HepG2 (cell line): ENCODE results near the gene HSPB6. TPM values are rescaled to one million over a fixed set of nuclear protein-coding genes. Genes with fewer than 3 reads are reported as not detected.

Source experiments
- ATAC-seq: fragments of 200-7000 bp; cut with Tn5 transposase; 3 replicates; pipeline ENCODE4 v1.9.1; 2020; ENCODE audit warnings: mild to moderate bottlenecking, moderate library complexity
- BruUV-seq: library from RNA; stranded (reverse); fragments of 400-500 nt; replicated peaks from 2 replicates; lab custom pipeline; 2021; lab: Mats Ljungman, UMichigan
- CTCF ChIA-PET: fragments of 300-600 bp; formaldehyde crosslinking; extraction: SDS; loops from one replicate; lab custom pipeline; 2021; ENCODE audit warnings: low total read pairs, inconsistent platforms, low intra/inter-chr PET ratio; lab: Yijun Ruan, JAX
- POLR2A ChIA-PET: fragments of 350-600 bp; sonication (Branson Sonifier 250); formaldehyde crosslinking; loops from one replicate; lab custom pipeline; 2020; ENCODE audit warnings: antibody characterized with exemption, inconsistent platforms; lab: Yijun Ruan, JAX
- DNase-seq: peaks from one replicate; pipeline ENCODE4 v3.0.0-alpha.2; 2015; ENCODE audit warnings: low spot score
- FAIRE-seq: peaks from 3 replicates; lab custom pipeline; 2011; peaks lifted over from hg19 to GRCh38; lab: Jason Lieb, UNC
- H2AFZ ChIP-seq: one replicate; pipeline ENCODE4 v1.6.1; 2011; ENCODE audit warnings: low read length, inconsistent platforms
- H3K27ac ChIP-seq: fragments of 300-600 bp; 3 replicates; pipeline ENCODE4 v1.8.0; 2011; ENCODE audit warnings: mixed run types, mild to moderate bottlenecking, mixed read lengths, low read length, inconsistent platforms; ENCODE audit not compliant: insufficient read depth; ENCODE audit errors: extremely low read length
- H3K27me3 ChIP-seq, 2 experiments: fragments of 200-600 bp in 1 of 2; 2 replicates in 1 of 2; 3 replicates in 1 of 2; pipeline versions ENCODE4 v1.6.0 to v1.8.0; 2011; ENCODE audit warnings: low read length in 2 of 2, mild to moderate bottlenecking in 2 of 2, moderate library complexity in 2 of 2, inconsistent platforms in 1 of 2; ENCODE audit not compliant: insufficient read depth in 2 of 2, control insufficient read depth in 1 of 2
- H3K36me3 ChIP-seq, 2 experiments: fragments of 200-600 bp in 1 of 2; replicated peaks in 1 of 2; 2 replicates in 1 of 2; 3 replicates in 1 of 2; pipeline versions ENCODE4 v1.5.1 to v1.8.0; 2011; ENCODE audit warnings: low read length in 2 of 2, inconsistent platforms in 1 of 2; ENCODE audit not compliant: insufficient read depth in 2 of 2, control insufficient read depth in 1 of 2
- H3K4me1 ChIP-seq: 2 replicates; pipeline ENCODE4 v1.5.1; 2012; ENCODE audit warnings: low read length, inconsistent platforms; ENCODE audit not compliant: insufficient read depth
- H3K4me2 ChIP-seq: 2 replicates; pipeline ENCODE4 v1.6.0; 2011; ENCODE audit warnings: low read depth, low read length, inconsistent platforms
- H3K4me3 ChIP-seq, 3 experiments: fragments of 200-600 bp in 1 of 3; sonication (generic), shearing (Covaris generic) in 1 of 3; replicated peaks in 1 of 3; 2 replicates each; pipeline ENCODE4 v1.5.1; 2011 to 2016; ENCODE audit warnings: low read length in 3 of 3, inconsistent platforms in 2 of 3, low read depth in 2 of 3, mild to moderate bottlenecking in 2 of 3, control low read depth in 1 of 3, mixed read lengths in 1 of 3; ENCODE audit not compliant: insufficient read depth in 1 of 3
- H3K79me2 ChIP-seq: one replicate; pipeline ENCODE4 v1.6.1; 2011; ENCODE audit warnings: low read length, inconsistent platforms; ENCODE audit not compliant: insufficient read depth
- H3K9ac ChIP-seq: 2 replicates; pipeline ENCODE4 v1.6.0; 2011; ENCODE audit warnings: mild to moderate bottlenecking, low read depth, low read length, inconsistent platforms; ENCODE audit not compliant: insufficient read depth
- H3K9me3 ChIP-seq: 2 replicates; pipeline ENCODE4 v1.5.1; 2012; ENCODE audit warnings: mild to moderate bottlenecking, low read length
- H4K20me1 ChIP-seq: 2 replicates; pipeline ENCODE4 v1.6.0; 2011; ENCODE audit warnings: inconsistent platforms, mild to moderate bottlenecking, low read length, moderate library complexity; ENCODE audit not compliant: insufficient read depth
- CENPT ChIP-seq: sonication (generic); formaldehyde crosslinking; IDR thresholded peaks from 2 replicates; pipeline ENCODE4 v1.8.0; 2022; ENCODE audit warnings: low read depth, mild to moderate bottlenecking, moderate library complexity, missing genetic modification reagents
- KDM3A ChIP-seq: IDR thresholded peaks from 2 replicates; pipeline ENCODE4 v1.6.1; 2018; ENCODE audit warnings: low read depth, missing compliant biosample characterization
- MTA1 ChIP-seq: sonication (generic); formaldehyde crosslinking; IDR thresholded peaks from 2 replicates; pipeline ENCODE4 v1.4.0; 2020; ENCODE audit warnings: missing genetic modification reagents, mild to moderate bottlenecking, borderline replicate concordance
- MTF1 ChIP-seq: sonication (generic); formaldehyde crosslinking; IDR thresholded peaks from 2 replicates; pipeline ENCODE4 v1.5.0; 2020; ENCODE audit warnings: missing genetic modification reagents
- PTBP1 ChIP-seq: fragments of 200-400 bp; formaldehyde crosslinking; IDR thresholded peaks from 2 replicates; pipeline ENCODE4 v1.6.1; 2018; ENCODE audit warnings: low read length, low read depth; ENCODE audit not compliant: poor library complexity, severe bottlenecking
- RFX1 ChIP-seq: fragments of 450-650 bp; IDR thresholded peaks from 2 replicates; pipeline ENCODE4 v1.6.1; 2017
- ZNF3 ChIP-seq: IDR thresholded peaks from 2 replicates; pipeline ENCODE4 v1.7.0; 2017; ENCODE audit warnings: inconsistent platforms
- ZNF644 ChIP-seq: IDR thresholded peaks from 2 replicates; pipeline ENCODE4 v1.6.1; 2016; ENCODE audit warnings: low read depth
- ZNF788 ChIP-seq: sonication (generic); formaldehyde crosslinking; IDR thresholded peaks from 2 replicates; pipeline ENCODE4 v1.5.0; 2020; ENCODE audit warnings: mild to moderate bottlenecking, missing genetic modification reagents, borderline replicate concordance
- WGBS: methylation state at CpG from one replicate; pipeline ENCODE4 v1.1.6; 2017; ENCODE audit warnings: low lambda C conversion rate; 5-methylcytosine and 5-hydroxymethylcytosine counted together
- in situ Hi-C: cut with HindIII; loops from 2 replicates; pipeline ENCODE4 v1.10.0; 2017; ENCODE audit warnings: low pct_unique_long_range_greater_than_20kb; ENCODE audit not compliant: extremely low pct_ligation_motif_present
- intact Hi-C: fragments of 100-400 bp; cut with micrococcal nuclease; formaldehyde crosslinking; loops from one replicate; pipeline ENCODE4 v1.10.0; 2022; ENCODE audit not compliant: unreplicated experiment
- polyA plus RNA-seq, 8 experiments: library from polyadenylated mRNA; depleted of rRNA in 3 of 8; stranded (reverse) in 7 of 8; unstranded in 1 of 8; fragments of >200 nt; fragmentation: Illumina TruSeq in 4 of 8; extraction: Trizol in 4 of 8; gene quantifications; 2 replicates each; pipeline versions ENCODE4 v1.2.1 to v1.2.3, GENCODE V29; 2011 to 2016; ENCODE audit warnings: low read depth in 4 of 8, missing spikeins in 1 of 8, mixed read lengths in 1 of 8; ENCODE audit not compliant: insufficient read depth in 1 of 8
- total RNA-seq, 5 experiments: library from RNA; depleted of rRNA; stranded (reverse); fragments of >200 nt; fragmentation: Illumina TruSeq; extraction: Trizol; gene quantifications; 2 replicates each; pipeline ENCODE4 v1.2.3, GENCODE V29; 2016; ENCODE audit warnings: low read depth in 1 of 5
- TF ChIP-seq, protein P1 (sequence below): sonication (generic); formaldehyde crosslinking; IDR thresholded peaks from 2 replicates; pipeline ENCODE4 v1.5.1; 2020; ENCODE audit warnings: missing genetic modification reagents, mild to moderate bottlenecking, borderline replicate concordance
- TF ChIP-seq, protein P2 (sequence below): sonication (generic); formaldehyde crosslinking; IDR thresholded peaks from 2 replicates; pipeline ENCODE4 v1.5.0; 2020; ENCODE audit warnings: mild to moderate bottlenecking, missing genetic modification reagents

The HSPB6 gene
- total and polyA plus RNA-seq, 2 of the 13 experiments (the other 11 are each of a cell fraction or from before 2014, with no cell fraction given), result 0.18 TPM; not detected in 1

DNA sequence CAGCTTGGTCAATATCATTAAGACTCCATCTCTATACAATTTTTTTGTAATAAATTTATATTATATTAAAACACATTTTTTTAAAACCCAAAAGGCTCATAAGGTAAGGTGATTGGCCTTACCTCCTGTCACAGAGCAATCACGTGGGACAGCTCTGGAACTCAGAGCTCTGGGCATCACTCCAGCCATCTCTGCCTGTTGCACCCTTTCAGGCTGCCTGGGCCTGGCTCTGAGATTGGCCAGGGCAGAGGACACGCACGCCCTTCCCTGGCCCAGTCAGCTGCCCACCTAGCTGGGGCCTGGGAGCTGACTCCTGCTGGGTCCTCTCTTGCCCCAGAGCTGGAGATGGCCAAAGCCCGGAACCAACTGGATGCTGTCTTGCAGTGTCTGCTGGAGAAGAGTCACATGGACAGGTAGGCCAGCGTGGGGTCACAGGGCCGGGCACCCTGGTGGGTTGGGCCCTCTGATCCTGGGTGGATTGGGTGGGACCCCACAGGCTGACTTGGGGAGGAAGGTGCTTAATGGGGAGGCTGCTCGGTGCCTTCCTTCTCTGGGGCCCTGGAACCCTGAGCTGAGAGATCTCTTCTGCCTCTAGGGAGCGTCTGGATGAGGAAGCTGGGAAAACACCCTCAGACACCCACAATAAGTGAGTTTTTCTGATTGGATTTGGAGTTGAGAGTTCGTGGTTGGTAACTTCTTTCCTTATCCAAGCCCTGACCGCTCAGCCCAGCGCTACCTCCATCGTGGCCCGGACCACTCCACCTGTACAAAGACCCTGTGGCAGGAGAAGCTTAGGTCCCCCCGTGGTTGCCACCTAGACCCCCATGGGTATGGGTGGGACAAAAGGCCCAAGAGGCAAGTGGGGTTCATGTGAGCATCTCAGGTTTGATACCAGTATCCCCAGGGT is 4.7 kb downstream of the HSPB6 start:
- TF ChIP-seq RFX1 (no peak), PTBP1 (no peak), CENPT (CRISPR knock-in tag) (no peak), ZNF788 (CRISPR knock-in tag) (no peak), MTF1 (no peak), ZNF644 (CRISPR knock-in tag) (no peak), KDM3A (CRISPR knock-in tag) (no peak), MTA1 (CRISPR knock-in tag) (no peak), ZNF3 (no peak)
- TF ChIP-seq, protein P1, sequence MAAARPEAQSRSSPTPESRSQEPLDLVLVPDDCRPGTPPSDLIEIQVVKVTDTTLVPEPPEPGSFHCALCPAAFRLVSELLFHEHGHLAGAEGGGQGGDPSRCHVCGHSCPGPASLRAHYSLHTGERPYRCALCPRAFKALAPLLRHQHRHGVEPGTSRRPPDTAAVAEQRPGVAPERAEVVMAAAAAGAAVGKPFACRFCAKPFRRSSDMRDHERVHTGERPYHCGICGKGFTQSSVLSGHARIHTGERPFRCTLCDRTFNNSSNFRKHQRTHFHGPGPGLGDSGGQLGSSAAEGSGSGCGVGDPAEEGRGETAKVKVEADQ, result no peak
- TF ChIP-seq, protein P2, sequence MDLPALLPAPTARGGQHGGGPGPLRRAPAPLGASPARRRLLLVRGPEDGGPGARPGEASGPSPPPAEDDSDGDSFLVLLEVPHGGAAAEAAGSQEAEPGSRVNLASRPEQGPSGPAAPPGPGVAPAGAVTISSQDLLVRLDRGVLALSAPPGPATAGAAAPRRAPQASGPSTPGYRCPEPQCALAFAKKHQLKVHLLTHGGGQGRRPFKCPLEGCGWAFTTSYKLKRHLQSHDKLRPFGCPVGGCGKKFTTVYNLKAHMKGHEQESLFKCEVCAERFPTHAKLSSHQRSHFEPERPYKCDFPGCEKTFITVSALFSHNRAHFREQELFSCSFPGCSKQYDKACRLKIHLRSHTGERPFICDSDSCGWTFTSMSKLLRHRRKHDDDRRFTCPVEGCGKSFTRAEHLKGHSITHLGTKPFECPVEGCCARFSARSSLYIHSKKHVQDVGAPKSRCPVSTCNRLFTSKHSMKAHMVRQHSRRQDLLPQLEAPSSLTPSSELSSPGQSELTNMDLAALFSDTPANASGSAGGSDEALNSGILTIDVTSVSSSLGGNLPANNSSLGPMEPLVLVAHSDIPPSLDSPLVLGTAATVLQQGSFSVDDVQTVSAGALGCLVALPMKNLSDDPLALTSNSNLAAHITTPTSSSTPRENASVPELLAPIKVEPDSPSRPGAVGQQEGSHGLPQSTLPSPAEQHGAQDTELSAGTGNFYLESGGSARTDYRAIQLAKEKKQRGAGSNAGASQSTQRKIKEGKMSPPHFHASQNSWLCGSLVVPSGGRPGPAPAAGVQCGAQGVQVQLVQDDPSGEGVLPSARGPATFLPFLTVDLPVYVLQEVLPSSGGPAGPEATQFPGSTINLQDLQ (CRISPR knock-in tag), result no peak
- TF ChIP-seq, all 625 proteins: peak for 0
- Histone ChIP-seq H3K4me2 (no peak overlapping the region), H3K27ac (no peak overlapping the region), H3K9ac (no peak overlapping the region), H2AFZ (no peak overlapping the region), H3K27me3 (no peaks in the 10 kb centered on the region; a peak in 1 of 5 replicates), H4K20me1 (no peaks in the 10 kb centered on the region), H3K79me2 (peaks cover 11% of the 10 kb centered on the region), H3K9me3 (no peaks in the 10 kb centered on the region), H3K4me3 (no peak overlapping the region), H3K4me1 (peaks cover 26% of the 10 kb centered on the region), H3K36me3 (peaks cover 3 to 20% of the 10 kb centered on the region in 2 experiments; a peak in 3 of 5 replicates)
- ChIA-PET CTCF (no interaction called here), POLR2A (interaction anchor here (1.1 kb wide), 1 partner anchor 49 kb away, joined by 3 read pairs; no protein-coding TSS in a partner anchor)
- ATAC-seq (no peak), FAIRE-seq (no peak), DNase-seq (no peak)
- no TSS peak for BruUV-seq
- intact Hi-C loops (no loop called here), in situ Hi-C loops (no loop called here)
- WGBS, result 98% methylated on average over 10 of the region's 14 CpGs
